ENCODE measurements around the gene INAFM1. TPM values are rescaled to one million over a fixed set of nuclear protein-coding genes. Genes with fewer than 3 reads are reported as not detected.

The INAFM1 gene
- total and polyA plus RNA-seq, 4 donors, result 1.5 to 2.5 (median 1.9) TPM

DNA sequence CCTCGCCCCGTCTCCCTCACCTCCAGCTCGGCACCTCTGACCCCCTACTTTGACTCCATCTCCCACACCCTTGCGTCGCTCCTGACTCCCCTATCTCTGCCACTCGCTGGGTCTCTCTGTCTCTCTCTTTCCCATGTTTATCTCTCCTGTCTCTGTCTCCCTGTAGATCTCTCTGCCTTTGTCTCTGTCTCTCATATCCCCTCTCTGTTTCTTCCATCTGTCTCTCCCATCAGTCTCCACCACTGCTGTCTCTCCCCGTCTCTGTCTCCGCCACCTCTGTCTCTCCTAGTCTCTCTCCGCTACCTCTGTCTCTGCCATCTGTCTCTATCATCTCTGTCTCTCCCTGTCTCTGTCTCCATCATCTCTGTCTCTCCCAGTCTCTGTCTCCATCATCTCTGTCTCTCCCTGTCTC, 31.3 kb upstream of the INAFM1 start:
- no peak for DNase-seq (ENCODE audit: low spot score)
- Histone ChIP-seq H3K27me3 (ENCODE audit: control insufficient read depth in 4 of 4, insufficient read depth in 4 of 4, low read length in 3 of 4) (peaks cover 0 to 4% (median 0%) of the 10 kb centered on the region in 4 donors), H3K9ac (ENCODE audit: low read depth in 1 of 2, low read length in 2 of 2) (peak overlapping the region in 1 of 2 donors; percentile 8), H3K9me3 (ENCODE audit: control insufficient read depth in 4 of 4, low read length in 3 of 4) (no peaks in the 10 kb centered on the region), H3K4me1 (ENCODE audit: control insufficient read depth in 4 of 4, insufficient read depth in 4 of 4, low read length in 3 of 4) (peaks cover 0 to 8% (median 6%) of the 10 kb centered on the region in 4 donors), H3K4me3 (ENCODE audit: low read depth in 1 of 3, low read length in 3 of 3) (no peak overlapping the region), H3K36me3 (ENCODE audit: control insufficient read depth in 4 of 4, insufficient read depth in 3 of 4, low read depth in 1 of 4, low read length in 3 of 4) (no peaks in the 10 kb centered on the region), H3K27ac (ENCODE audit: low read depth in 1 of 2, low read length in 2 of 2) (no peak overlapping the region)
- no peak for TF ChIP-seq GABPA (IDR thresholded peaks at IDR 0.05 in 1 of 2, conservative IDR thresholded peaks at IDR 0.05 in 1 of 2)
- TF ChIP-seq SP1 (IDR thresholded peaks at IDR 0.05), result no peak
- no peak for TF ChIP-seq HNF4A (conservative IDR thresholded peaks at IDR 0.05)
- WGBS, result 22% methylated on average over 9 of the region's 9 CpGs

DNA sequence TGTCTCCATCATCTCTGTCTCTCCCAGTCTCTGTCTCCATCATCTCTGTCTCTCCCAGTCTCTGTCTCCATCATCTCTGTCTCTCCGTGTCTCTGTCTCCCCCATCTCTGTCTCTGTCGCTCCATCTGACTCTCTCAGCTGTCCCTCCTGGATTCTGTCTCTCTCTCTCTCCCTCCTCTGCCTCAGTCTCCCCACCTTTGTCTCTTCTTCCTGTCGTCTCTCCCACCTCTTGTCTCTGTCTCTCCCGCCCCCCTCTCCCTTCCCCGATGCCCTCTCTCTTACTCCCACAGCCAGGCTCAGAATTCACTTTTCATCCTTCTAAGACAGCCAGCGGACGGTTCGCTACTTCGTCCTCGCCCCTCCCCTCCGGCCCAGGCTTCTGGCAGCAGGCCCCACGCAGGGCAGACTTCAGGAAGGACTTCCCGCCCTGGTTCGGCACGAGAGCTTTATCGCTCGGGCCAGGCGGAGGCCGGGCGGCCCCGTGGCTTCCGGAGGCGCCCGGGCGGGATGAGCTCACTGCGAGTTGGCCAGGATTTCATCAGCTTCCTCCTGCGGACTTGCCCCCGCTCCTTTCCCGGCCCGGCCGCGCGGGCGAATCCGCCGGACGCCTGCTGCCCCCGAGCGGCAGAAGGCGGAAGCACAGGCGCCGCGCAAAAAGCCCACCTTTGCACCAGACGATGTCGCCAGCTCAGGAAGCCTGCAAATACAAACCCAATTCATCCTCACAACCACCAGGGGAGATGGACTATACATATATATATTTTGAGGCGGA, 30.7 kb upstream of the INAFM1 start:
- 2% methylated on average over 46 of the region's 46 CpGs for WGBS
- H3K9me3 ChIP-seq (ENCODE audit: control insufficient read depth in 4 of 4, low read length in 3 of 4), result no peaks in the 10 kb centered on the region
- H3K9ac ChIP-seq (ENCODE audit: low read depth in 1 of 2, low read length in 2 of 2), result peak overlapping the region in 1 of 2 donors; percentile 8
- TF ChIP-seq YY1 (IDR thresholded peaks at IDR 0.05) (peak; percentile 46), SP1 (IDR thresholded peaks at IDR 0.05) (peak; percentile 47), HNF4G (IDR thresholded peaks at IDR 0.05) (no peak), JUND (IDR thresholded peaks at IDR 0.05) (peak; percentile 72 to 82), NR2F2 (IDR thresholded peaks at IDR 0.05) (peak; percentile 56), GABPA (IDR thresholded peaks at IDR 0.05 in 1 of 2, conservative IDR thresholded peaks at IDR 0.05 in 1 of 2) (peak in 1 of 2 donors; percentile 80), RXRA (IDR thresholded peaks at IDR 0.05) (peak in 1 of 2 donors; percentile 9), EGR1 (IDR thresholded peaks at IDR 0.05; ENCODE audit: low read depth in 2 of 2) (no peak), FOXA1 (IDR thresholded peaks at IDR 0.05) (no peak), TAF1 (conservative IDR thresholded peaks at IDR 0.05) (no peak), HNF4A (conservative IDR thresholded peaks at IDR 0.05) (peak in 1 of 2 donors; percentile 16), RAD21 (IDR thresholded peaks at IDR 0.05) (peak; percentile 96 to 98), FOXA2 (IDR thresholded peaks at IDR 0.05) (no peak)
- TF ChIP-seq, protein P1, sequence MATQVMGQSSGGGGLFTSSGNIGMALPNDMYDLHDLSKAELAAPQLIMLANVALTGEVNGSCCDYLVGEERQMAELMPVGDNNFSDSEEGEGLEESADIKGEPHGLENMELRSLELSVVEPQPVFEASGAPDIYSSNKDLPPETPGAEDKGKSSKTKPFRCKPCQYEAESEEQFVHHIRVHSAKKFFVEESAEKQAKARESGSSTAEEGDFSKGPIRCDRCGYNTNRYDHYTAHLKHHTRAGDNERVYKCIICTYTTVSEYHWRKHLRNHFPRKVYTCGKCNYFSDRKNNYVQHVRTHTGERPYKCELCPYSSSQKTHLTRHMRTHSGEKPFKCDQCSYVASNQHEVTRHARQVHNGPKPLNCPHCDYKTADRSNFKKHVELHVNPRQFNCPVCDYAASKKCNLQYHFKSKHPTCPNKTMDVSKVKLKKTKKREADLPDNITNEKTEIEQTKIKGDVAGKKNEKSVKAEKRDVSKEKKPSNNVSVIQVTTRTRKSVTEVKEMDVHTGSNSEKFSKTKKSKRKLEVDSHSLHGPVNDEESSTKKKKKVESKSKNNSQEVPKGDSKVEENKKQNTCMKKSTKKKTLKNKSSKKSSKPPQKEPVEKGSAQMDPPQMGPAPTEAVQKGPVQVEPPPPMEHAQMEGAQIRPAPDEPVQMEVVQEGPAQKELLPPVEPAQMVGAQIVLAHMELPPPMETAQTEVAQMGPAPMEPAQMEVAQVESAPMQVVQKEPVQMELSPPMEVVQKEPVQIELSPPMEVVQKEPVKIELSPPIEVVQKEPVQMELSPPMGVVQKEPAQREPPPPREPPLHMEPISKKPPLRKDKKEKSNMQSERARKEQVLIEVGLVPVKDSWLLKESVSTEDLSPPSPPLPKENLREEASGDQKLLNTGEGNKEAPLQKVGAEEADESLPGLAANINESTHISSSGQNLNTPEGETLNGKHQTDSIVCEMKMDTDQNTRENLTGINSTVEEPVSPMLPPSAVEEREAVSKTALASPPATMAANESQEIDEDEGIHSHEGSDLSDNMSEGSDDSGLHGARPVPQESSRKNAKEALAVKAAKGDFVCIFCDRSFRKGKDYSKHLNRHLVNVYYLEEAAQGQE (IDR thresholded peaks at IDR 0.05), result peak; percentile 19
- TF ChIP-seq, protein P2, sequence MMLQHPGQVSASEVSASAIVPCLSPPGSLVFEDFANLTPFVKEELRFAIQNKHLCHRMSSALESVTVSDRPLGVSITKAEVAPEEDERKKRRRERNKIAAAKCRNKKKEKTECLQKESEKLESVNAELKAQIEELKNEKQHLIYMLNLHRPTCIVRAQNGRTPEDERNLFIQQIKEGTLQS (IDR thresholded peaks at IDR 0.05), result peak; percentile 82
- TF ChIP-seq, protein P3, sequence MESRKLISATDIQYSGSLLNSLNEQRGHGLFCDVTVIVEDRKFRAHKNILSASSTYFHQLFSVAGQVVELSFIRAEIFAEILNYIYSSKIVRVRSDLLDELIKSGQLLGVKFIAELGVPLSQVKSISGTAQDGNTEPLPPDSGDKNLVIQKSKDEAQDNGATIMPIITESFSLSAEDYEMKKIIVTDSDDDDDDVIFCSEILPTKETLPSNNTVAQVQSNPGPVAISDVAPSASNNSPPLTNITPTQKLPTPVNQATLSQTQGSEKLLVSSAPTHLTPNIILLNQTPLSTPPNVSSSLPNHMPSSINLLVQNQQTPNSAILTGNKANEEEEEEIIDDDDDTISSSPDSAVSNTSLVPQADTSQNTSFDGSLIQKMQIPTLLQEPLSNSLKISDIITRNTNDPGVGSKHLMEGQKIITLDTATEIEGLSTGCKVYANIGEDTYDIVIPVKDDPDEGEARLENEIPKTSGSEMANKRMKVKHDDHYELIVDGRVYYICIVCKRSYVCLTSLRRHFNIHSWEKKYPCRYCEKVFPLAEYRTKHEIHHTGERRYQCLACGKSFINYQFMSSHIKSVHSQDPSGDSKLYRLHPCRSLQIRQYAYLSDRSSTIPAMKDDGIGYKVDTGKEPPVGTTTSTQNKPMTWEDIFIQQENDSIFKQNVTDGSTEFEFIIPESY (IDR thresholded peaks at IDR 0.05), result no peak
- TF ChIP-seq, protein P4, sequence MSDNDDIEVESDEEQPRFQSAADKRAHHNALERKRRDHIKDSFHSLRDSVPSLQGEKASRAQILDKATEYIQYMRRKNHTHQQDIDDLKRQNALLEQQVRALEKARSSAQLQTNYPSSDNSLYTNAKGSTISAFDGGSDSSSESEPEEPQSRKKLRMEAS (IDR thresholded peaks at IDR 0.05), result no peak
- TF ChIP-seq, protein P5, sequence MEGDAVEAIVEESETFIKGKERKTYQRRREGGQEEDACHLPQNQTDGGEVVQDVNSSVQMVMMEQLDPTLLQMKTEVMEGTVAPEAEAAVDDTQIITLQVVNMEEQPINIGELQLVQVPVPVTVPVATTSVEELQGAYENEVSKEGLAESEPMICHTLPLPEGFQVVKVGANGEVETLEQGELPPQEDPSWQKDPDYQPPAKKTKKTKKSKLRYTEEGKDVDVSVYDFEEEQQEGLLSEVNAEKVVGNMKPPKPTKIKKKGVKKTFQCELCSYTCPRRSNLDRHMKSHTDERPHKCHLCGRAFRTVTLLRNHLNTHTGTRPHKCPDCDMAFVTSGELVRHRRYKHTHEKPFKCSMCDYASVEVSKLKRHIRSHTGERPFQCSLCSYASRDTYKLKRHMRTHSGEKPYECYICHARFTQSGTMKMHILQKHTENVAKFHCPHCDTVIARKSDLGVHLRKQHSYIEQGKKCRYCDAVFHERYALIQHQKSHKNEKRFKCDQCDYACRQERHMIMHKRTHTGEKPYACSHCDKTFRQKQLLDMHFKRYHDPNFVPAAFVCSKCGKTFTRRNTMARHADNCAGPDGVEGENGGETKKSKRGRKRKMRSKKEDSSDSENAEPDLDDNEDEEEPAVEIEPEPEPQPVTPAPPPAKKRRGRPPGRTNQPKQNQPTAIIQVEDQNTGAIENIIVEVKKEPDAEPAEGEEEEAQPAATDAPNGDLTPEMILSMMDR (IDR thresholded peaks at IDR 0.05; ENCODE audit: low read depth, low read length, missing input control), result peak; percentile 99
- peaks cover 0 to 8% (median 6%) of the 10 kb centered on the region in 4 donors for H3K4me1 ChIP-seq (ENCODE audit: control insufficient read depth in 4 of 4, insufficient read depth in 4 of 4, low read length in 3 of 4)
- peak overlapping the region in 1 of 3 donors; percentile 23 for H3K4me3 ChIP-seq (ENCODE audit: low read depth in 1 of 3, low read length in 3 of 3)
- no peaks in the 10 kb centered on the region for H3K36me3 ChIP-seq (ENCODE audit: control insufficient read depth in 4 of 4, insufficient read depth in 3 of 4, low read depth in 1 of 4, low read length in 3 of 4)
- peak; percentile 90 for DNase-seq (ENCODE audit: low spot score)
- peaks cover 0 to 4% (median 0%) of the 10 kb centered on the region in 4 donors for H3K27me3 ChIP-seq (ENCODE audit: control insufficient read depth in 4 of 4, insufficient read depth in 4 of 4, low read length in 3 of 4)
- H3K27ac ChIP-seq (ENCODE audit: low read depth in 1 of 2, low read length in 2 of 2), result no peak overlapping the region

All from liver (tissue), 9 donors.